Choroid plexus epithelial cell (primary cell): ENCODE results near the gene PTBP3.

Source experiments
- DNase-seq: peaks from one replicate; pipeline ENCODE4 v3.0.0-alpha.2; 2010; ENCODE audit warnings: low read depth
- H3K4me3 ChIP-seq: 2 replicates; pipeline ENCODE4 v1.5.1; 2011; ENCODE audit warnings: low read depth, mild to moderate bottlenecking, control low read depth, low read length, moderate library complexity
- CTCF ChIP-seq: conservative IDR thresholded peaks from 2 replicates; pipeline ENCODE4 v1.5.1; 2011; ENCODE audit warnings: low read depth, mild to moderate bottlenecking, control low read depth, inconsistent platforms, low read length, moderate library complexity

The PTBP3 gene

GRCh38 chr9:112170235-112170634 lies 163.2 kb downstream of the PTBP3 start:
- no peak overlapping the region for H3K4me3 ChIP-seq
- TF ChIP-seq CTCF, result no peak
- no peak for DNase-seq

GRCh38 chr9:112169368-112169767 lies 164.1 kb downstream of the PTBP3 start:
- DNase-seq, result no peak
- no peak overlapping the region for H3K4me3 ChIP-seq
- no peak for TF ChIP-seq CTCF

- TF ChIP-seq CTCF, result no peak
Observed at GRCh38 chr9:112168197-112168596, 165.2 kb downstream of the PTBP3 start.

More at GRCh38 chr9:112168197-112168596, 165.2 kb downstream of the PTBP3 start:
- no peak for DNase-seq
- no peak overlapping the region for H3K4me3 ChIP-seq
